NCI-H2196 (cell line): ENCODE data around the gene NDUFV3.
"Not testable (repeated sequence)": the region's sequence is repeated elsewhere in the genome, so short reads cannot be mapped to it uniquely, and the experiment has no call there.

Source experiments
- DNase-seq: peaks from one replicate; lab custom pipeline; 2025; ENCODE audit not compliant: unreplicated experiment; lab: John Stamatoyannopoulos, UW

NDUFV3 gene

DNA sequence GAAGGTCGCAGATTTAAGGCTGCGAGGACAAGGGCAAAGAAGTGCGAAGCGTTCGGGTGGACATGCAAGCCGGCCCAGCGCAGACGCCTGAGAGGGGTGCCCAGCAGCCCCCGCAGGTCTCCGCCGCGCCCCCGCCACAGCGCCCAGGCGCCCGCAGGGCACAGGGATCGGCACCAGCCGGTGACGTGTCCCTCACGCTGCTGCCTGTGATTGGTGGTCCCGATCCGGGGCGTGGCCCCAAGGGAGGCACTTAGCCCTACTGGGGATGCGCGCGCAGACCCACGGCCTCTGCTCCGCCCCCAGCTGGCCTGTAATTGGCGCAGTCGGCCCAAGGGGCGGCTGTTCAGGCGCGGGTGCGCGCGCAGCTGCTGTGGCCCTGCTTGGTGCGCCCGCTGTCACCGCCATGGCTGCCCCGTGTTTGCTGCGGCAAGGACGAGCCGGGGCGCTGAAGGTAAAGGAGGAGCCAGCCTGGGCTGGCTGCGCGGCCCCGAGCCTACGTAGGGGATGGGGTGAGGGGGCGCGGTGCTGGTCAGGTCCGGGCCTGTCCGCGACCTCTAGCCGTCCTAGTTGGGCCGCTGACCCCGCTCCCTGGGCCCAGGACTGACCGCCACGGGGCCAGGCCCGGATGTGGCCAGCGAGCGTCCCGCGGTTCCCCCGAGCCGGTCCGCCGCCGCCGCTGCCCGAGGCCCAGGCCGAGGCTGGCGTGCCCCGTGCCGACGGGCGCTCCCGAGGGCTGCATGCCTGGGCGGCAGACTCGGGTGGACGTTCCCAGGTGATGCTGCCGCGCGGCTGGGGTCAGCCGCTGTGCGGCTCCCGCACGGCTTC lies at the start of gene NDUFV3:
Gene NDUFV3 (plus strand): TSS at position 379 of the 825 bp plus-strand sequence. CDS start 25 bp downstream, at position 404.
- DNase-seq = peak; percentile 100

DNA sequence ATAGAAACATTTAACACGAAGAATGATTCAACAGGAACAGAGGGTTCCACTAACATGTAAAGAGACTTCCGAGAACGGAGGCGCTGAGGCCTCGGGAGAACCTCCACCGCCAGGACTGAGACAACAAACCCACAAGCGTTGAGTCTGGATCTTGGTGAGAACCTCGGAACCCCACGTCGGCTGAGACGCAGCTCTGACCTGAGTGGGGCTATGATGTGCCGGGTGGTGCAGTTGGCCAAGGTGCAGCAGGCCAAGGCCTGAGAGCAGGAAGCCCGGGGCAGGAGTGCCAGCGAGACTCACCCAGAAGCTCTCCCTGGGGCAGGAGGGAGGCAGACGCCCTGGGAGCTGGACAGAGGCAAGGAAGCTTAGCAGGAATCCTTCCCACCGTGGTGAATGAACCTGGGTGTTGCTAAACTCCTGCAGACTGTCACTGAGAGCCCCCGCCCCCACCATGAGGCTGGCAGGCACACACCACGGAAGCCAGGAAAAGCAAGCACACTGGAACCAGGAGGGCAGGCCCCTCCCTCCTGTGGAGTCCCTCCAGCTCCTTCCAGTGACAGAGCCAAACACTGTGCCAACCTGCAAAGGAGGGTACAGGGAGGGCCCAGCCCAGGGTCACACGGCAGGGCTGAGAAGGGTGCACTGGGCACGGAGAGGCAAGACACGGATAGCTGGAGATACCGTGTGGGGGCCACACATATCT lies 48.5 kb upstream of the NDUFV3 start:
- no peak for DNase-seq

DNA sequence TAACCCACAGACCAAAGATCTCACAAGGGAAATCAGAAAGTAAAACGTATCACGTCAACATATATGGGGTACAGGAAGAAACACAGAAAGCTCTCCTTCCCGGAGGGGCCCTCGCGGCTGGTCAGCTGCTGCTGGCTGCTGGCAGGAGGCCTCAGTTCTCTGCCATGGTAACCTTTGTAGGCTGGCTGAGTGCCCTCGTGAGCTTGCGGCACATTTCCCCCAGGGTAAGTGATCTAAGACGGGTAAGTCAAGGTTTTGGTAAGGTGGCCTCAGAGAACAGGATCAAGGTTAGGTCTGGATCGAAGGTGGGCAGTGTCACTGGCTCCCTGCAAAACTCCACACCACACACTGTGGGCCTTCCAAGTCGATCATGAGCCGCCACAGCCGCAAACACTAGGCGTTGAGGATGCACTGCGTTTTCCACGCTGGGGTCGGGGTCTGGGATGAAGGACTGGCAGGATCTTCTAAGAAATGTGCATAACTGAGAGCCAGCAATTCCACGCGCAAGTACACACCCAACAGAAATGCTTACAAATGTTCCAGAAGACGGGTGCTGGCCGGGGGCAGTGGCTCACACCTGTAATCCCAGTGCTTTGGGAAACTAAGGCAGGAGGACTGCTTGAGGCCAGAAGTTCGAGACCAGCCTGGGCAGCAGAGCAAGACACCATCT lies 47.7 kb upstream of the NDUFV3 start:
- DNase-seq = no peak

DNA sequence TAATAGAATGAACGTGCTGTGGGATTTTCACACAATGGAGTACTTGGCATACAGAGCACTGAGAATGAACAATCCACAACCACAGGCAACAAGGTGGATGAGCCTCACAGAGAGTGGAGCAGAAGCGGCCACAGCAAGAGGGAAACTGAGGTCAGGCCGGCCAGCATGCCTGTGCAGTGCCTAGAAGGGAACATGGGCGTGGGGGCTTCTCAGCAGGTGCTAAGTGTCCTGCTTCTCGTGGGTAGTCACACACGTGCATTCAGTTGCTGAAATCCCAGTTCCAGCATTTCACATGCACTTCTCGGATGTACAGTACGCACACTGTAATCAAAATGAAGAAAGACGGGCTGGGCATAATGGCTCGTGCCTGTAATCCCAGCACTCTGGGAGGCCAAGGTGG lies 46.9 kb upstream of the NDUFV3 start:
- DNase-seq = no peak

DNA sequence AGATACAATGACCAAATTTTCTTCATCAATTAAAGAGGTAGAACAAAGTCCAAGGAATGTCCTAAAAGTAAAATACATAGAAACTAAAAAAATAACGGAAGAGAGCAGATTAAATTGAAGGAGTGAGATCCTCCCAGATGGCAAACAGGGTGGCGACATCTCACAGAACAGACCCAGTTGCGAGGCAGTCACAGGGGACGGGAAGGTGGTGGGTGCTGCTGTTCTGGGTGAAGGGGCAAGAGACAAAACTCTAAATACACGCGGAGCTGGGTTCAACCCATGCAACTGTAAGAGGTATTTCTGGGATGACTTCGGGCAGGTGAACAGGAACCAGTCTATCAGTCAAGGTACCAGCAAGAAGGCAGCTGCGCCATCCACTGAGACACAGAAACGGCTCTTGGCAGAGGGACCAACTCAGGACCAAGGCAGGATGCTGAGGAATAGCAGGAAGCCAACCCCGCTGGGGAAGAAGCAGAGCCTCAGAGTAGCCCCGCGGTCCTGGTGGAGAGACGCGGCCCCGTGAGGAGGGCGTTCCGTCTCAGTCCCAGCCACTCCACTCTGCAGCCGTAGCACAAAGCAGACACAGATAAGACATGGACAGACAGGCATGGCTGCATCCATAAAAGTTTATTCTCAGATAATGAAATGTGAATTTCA lies 45.9 kb upstream of the NDUFV3 start:
- DNase-seq = no peak

DNA sequence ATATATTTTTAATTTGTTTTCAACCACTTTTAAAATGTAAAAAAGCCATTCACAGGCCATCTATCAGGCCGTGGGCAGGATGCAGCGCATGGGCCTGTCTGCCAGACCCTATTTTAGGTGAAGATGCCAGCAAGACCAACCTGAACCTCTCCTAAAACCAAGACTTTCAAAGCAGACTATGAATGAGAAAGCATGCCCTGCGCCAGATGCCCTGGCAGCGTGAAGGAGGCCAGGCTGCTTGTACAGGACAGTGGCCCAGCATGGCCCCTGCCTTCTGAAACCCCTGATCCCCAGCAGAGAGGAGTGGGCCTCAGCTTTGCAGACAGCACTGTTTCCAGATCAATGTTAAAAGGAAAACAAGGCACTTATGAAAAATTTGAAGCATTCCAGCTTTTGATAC lies 45.4 kb upstream of the NDUFV3 start:
- no peak for DNase-seq

DNA sequence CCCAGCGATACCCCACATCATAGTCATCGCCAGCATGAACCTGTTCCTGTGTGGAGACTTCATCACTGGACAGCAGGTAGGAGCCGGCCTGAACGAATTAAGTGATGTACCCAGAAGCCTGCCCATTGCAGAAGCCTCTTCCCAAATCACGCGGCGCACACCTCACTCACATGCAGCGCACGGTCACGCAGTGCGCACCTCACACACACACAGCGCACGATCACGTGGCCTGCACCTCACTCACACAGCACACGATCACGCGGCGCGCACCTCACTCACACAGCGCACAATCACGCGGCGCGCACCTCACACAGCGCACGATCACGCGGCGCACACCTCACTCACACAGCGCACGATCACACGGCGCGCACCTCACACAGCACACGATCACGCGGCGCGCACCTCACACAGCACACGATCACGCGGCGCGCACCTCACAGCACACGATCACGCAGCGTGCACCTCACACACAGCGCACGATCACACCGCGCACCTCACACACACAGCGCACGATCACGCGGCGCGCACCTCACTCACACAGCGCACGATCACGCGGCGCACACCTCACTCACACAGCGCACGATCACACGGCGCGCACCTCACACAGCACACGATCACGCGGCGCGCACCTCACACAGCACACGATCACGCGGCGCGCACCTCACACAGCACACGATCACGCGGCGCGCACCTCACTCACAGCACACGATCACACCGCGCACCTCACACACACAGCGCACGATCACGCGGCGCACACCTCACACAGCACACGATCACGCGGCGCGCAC lies 44.8 kb upstream of the NDUFV3 start:
- DNase-seq = not testable (repeated sequence)

DNA sequence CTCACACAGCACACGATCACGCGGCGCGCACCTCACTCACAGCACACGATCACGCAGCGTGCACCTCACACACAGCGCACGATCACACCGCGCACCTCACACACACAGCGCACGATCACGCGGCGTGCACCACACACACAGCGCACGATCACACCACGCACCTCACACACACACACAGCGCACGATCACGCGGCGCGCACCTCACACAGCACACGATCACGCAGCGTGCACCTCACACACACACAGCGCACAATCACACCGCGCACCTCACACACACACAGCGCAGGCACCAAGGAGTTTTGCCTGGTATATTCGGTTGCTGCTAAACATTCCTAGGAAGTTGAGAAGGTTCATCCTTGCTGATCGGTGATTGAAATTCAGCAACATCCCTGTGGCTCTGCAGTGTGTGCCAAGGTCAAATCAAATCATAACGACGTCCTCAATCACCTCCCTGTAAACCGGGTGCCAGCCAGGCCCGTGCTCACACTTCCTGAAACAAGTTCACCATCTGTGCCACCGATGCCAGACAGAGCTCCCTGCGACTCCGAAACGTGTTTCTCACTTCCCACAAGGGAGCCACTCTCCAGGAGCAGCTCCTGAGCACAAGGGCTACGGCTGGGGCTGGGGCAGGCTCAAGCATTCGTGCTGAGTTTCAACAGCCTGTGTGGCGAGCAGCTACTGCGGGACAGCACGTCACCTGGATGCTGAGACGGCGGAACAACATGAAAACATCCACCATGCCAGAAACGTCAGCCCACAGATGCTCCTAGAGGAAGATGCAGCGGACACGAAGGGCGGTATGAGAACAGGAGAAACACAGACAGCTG lies 44.0 kb upstream of the NDUFV3 start:
- DNase-seq = no peak

DNA sequence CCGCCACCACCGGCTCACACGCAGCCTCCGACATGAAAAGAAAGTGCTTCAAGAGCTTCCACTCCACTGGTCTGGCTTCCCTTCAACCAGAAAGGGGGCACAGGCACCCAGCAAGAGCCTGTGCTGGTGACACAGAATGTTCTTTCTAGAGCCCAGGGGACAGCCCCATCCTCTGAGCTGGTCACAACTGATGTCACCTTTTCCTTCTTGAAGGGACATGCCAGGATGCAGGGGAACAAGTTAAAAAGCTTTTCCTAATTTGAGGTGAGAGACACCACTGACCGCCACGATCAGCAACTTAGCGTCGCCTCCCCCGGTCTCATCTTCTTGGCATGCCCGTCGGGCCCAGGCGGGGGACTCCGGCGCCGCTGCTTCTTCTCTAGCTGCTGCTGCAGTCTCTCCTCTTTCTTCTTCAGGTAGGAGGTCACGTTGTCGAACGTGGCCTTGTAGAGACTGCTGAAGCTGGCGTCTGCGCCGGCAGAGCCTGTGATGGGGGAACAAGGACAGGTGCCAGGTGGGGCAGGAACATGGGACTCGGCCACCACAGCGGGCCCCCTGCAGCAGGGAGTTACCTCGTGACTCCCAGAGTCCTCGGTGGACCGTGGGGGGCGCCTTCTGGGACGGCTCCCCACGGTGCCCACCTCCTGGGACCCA lies 43.2 kb upstream of the NDUFV3 start:
- DNase-seq = no peak

DNA sequence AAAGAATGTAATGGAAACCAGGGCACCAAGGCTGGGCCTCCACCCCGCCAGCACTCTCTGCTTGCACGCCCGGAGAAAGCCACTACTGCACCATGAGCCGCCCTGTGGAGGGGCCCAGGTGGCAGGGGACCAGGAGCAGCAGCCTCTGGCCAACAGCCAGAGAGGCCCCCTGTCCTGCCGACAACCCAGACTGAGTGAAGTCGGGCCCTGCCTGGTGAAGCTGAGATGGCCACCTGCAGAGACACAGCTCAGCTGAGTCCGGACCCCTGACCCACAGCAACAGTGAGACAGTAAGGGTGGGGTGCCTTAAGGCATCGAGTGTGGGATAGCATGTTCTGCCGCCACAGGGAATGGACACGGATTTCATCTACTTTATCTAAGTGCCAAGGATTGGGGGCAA lies 42.6 kb upstream of the NDUFV3 start:
- no peak for DNase-seq

DNA sequence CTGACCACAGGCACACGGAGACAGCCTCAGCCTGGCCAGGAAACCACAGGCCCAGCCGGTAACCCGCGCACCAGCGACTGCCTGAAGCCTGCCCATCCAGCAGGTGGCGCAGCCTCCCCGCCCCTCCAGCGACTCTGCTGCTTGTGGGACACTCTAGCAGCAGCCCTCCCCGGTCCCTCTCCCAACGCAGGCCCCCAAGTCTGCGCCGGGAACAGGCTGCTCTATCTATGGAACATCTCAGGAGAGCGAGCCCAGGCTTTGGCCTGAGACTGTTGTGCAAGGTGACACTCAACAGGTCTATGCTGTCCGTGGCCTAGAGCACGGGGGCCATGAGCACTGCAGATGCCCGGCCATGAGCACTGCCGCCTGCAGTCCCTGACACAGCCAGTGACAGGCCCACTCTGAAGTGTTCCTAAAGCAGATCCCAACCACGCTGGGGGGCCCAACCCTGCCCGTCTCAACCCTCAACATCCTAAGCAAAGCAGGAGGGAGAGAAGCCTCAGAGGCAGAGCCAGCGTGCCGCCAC lies 42.2 kb upstream of the NDUFV3 start:
- DNase-seq = no peak

DNA sequence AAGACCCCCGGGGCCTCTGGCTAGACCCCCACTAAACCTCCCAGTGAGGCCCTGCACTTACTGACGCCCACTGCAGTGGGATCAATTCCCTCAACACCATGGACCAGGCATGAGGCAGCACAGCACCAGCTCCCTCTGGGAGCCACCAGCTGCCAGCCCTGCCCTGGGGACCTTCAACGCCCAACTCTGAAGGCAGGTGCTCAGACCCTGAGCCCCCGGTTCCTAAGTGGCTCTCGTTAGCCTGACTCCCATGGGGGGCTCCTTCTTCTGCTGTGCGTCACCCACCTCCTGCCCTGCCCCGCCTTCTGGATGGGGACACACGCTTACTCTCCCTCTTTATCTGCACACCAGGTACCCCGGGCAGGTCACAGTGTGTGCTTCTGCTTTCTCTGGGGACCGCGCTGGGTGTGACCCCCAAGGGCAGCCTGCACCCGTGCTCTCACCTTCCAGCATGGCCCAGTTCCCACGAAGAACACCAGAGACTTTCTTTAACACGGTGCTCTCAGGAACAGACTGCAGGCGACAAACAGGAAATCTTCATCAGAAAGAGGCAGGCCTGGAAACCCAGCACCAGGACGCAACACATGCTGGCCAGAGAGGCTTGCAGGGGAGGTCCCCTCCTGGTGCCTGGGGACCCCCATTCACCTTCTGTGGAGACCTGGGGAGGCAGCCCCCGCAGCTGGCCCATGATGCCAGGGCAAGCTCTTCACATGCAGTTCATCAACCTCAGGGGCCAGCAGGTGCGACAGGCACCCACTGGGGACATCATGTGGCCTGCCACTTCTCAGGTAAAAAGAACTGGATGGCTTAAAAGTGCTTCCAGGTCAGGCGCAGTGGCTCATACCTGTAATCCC lies 41.1 kb upstream of the NDUFV3 start:
- no peak for DNase-seq

DNA sequence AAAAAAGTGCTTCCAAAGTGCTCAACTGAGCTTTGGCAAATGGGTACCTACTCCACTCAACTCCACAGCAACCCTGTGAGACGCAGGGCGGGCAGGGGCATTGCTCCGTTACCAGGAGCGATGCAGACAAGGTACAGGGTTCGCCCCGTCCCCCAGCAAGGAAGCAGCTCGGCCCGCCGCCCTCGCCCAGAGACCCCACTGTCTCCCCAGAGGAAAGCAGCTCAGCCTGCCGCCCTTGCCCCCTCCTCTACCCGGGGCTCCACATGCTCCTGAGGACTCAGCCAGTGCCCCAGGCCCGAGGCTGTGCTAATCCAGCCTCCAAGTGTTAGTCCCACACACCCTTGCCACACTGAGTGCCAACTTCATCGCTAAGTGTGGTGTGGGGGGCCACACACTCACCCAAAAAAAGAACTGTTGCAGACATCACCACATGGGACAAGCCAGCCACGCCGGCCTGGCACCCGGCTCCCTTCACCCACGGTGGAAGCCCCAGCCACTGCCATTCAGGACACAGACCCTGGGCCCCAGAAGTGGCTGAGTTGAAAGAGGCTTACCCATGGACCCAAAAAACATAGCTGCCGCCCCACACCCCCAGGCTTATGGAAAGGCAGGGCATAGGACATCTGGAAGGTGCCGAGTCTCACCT lies 40.1 kb upstream of the NDUFV3 start:
- DNase-seq = no peak

DNA sequence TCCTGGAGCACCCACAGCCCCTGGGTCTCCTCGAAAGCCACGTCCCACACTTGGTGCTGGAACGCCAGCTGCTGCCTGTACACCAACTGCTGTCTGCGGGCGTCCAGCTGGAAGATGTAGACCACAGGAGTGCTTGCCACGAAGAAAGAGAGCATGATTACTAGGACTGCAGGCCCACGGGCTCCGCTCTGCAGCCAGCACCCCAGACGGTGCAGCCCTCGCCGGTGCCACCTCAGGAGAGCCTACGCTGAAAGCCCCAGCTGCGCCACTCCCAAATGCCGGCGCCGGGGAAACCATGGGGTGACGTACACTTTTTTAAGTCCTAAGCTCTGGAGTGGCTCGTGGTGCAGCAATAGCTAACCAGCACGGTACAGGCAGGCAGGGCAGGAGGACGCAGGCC lies 39.5 kb upstream of the NDUFV3 start:
- no peak for DNase-seq

DNA sequence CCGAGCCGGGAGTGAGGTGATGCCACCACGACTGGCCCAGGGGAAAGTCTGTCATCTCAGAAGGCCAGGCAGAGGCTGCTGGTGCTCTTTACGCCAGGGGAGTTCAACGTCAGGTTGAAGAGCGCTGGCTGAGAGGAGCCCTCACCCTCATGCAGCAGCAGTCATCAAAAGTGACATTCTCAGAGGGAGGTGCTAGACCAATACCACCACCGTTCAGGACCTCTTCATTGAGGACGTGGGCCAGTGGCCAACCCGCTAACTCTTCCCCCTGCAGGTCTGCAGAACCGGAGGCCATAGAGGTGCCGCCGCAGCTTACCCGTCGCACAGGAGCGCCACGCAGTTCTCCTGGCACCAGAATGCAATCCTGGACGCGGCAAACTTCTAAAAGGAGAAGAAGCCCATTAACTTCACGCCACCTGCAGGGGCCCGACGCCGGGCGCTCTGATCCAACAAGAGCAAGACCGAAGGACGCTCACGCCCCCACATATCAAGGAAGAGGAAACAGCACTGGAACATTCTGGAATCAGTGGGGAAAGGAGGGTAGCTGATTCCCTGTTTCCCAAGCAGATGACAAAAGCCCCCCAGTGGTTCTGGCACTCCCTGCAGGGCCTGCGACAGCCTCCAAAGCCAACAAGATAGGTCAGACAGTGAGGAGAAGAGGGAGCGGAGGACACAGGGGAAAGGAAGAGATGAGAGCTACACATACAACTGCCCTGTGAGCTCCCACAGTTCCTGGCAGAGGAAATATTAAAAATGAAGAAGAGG lies 38.7 kb upstream of the NDUFV3 start:
- DNase-seq = no peak

DNA sequence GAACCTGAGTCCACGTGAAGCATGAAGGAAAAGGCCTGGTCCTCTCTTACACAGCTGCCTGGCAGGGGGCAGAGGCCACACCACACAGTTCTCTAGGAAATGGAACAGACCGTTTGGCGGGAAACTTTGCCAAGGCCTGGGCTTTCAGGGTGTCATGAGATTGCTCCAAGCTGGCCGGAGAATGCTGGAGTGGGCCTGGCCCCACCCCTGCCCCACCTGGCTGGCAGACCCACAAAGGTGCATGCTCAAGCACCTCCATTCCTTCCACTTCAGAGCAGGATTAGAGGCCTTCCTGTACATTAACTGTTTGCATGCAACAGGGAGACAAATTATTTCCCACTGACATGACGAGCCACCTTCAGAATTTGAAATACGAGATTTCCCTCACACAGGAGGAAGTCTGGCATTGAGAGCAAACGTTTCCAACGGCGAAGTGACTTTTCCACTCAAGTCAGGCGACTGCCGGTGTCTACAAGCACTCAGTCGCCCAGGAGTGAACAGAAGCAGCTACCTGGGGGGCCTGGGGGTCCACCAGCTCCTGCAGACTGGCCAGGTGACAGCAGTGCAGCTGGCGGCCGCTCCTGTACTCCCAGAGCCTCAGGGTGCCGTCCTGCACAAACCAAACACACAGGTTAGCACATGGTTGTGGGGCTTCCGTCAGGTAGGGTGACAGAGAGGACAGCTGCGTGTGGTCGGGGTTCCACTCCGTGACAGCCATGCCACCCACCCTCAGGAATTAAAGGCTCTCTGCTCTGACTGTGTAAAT lies 37.8 kb upstream of the NDUFV3 start:
- no peak for DNase-seq
